NCI-H1930 (cell line): ENCODE data around the gene CENPE.
A peak's percentile ranks its signal among the peaks of the same experiment; 100 is the strongest.

ENCODE experiments used
- DNase-seq, 2 experiments: peaks; one replicate each; lab custom pipeline; 2025; lab: John Stamatoyannopoulos, UW

CENPE gene

DNA sequence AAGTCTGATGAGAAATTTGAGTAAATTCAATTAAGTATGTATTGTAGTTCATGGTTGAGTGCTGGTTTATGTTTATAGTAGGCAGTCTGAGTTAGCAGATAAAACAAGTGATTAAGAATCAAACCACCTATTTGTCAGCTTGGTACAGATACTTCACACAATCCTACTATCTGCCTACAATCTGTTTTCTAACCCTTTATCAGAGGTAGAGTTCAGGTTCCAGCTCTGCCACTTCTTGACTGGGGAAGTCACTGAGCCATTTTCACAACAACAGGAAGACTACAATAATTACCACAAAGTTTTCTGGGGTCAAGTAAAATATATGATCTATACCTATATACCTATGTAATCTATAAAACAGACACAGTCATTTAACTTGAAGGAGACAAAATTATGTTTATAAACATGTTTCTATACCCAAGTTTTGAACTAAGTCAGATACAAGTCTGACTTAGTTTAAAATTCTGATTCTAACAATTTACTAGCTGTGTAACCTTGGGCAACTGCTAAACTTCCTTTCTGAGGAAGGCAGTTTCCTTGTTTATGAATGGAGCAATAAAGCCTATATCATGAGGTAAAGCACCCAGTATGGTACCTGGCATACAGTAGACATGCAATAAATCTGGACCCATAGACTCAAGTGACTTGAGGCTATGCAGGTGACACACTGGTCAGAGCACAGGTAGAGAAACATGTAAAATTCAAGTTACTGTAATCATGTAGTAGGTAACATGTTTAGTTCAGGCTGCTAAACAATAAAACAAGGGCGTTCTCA lies 61.3 kb downstream of the CENPE start:
- no peak for DNase-seq

DNA sequence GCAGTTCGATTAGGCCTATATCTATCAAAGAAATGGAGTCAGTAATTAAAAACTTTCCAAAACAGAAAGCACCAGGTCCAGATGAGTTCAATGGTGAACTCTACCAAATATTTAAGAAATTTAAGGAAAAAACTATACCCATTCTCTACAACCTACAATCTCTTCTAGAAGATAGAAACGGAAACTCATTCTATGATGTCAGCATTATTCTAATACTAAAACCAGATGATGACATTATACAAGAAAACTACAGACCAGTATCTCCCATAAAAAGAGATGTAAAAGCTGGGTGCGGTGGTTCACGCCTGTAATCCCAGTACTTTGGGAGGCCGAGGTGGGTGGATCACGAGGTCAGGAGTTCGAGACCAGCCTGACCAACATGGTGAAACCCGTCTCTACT lies 69.0 kb downstream of the CENPE start:
- DNase-seq, result no peak

DNA sequence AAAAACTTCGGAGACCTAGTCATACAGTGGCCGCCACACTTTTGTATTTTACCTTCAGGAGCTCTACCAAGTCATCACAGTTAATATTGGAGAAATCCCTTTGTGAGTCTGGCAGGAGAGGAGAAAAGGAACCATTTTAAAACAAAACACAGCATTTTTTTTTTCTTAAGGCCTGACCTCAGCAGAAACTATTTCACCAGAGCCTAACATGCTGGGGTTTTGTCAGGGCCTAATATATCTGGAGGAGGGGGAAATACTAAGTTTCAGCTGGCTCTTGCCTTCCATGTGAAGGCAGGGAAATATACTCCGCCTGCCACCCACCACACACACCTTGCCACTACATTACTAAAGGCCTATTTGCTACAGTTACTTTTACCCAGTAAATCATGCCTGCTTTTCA lies 72.0 kb downstream of the CENPE start:
- no peak for DNase-seq

DNA sequence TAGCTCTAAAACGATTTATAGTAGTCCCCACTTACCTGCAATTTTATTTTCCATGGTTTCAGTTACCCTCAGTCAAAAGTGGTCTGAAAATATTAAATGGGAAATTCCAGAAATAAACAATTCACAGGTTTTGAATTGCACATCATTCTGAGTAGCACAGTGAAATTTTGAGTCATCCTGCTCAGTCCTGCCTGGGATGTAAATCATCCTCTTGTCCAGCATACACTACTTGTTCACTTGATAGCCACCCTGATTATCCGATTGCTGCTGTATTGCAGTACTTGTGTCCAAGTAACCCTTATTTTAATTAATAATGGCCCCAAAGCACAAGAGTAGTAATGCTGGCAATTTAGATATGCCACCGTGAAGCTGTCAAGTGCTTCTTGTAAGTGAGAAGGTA lies 75.0 kb downstream of the CENPE start:
- DNase-seq, result no peak

DNA sequence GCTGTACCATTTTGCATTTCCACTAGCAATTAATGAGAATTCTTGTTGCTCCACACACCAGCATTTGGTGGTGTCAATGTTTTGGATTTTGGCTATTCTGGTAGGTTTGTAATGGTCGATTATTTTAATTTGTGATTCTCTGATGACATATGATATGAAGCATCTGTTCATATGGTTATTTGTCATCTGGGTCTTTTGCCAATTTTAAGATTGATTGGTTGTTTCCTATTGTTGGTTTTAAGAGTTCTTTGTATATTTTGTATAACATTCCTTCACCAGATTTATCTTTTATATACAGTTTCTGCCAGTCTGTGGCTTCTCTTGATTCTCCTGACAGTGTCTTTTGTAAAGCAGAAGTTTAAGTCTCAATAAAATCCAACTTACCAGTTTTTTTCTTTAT lies 80.0 kb downstream of the CENPE start:
- DNase-seq, result no peak

DNA sequence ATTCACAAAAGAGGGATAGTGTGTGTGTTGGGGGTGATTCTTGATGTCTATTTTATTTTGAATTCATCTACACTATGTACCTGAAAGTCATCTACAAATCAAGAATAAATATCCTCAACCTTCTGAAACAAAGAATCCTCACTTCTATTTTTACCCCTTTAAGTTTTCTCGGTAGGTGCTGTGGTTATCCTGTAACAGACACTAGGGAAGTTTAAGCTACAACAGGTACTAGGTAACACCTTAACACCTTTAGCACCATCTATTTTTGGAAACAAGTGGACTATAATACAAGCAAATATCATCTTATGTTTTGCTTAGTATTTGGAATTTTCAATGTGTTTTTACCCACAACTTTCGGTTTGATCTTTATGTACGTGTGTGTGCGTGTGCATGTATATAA lies 86.5 kb downstream of the CENPE start:
- DNase-seq, result no peak

DNA sequence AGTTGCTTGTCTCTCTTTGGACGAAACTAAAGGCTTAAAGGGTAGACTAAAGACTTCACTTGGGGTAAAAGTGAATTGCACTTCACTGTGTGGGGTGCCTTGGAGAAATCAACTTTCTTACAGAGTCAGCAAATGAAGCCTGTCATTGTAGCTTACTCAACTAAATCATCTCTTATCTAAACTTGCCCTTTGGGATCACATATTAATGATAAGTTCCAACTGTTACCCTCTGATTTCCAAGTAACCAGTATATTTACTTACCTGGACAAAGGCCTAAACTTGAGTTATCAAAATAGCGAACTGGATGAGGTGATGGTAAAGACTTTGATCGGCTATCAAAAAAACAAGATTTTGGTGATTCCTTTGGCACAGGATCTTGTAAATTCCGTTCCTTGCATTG lies 89.6 kb downstream of the CENPE start:
- no peak for DNase-seq

DNA sequence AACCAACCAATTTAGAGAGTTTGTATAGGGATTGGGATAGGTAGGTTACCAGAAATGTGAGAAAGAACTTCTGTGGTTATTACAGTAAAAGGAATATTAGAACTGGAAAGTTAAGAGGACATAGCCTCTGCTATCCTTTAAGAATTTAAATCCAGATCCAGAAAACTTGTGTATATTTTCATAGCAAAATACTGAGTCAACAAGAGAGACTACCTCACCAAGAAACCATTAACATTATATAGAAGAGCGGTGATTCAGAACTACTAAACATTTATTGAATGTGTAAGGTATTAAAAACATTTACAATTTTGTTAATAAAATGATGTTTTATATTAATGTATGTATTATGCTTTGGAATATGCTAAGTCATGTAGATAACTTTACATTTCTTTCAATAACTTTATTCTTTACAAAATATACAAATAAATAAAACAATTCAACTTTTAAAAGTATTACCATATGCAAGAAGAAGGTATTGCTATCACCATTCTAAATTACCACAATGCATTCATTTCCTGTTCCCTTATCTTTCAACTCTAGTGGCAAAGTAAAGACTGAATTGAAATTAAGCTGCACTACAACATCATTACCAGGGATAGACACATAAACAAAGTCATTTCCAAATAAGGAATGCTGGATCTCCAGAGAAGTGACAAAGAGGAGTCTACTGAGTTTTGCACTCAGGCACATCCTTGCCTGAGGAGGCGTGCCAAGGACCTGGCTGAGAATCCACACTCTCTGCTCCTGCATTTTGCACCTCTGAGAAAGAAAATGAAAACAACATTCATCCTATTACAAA lies 92.4 kb downstream of the CENPE start:
- no peak for DNase-seq

DNA sequence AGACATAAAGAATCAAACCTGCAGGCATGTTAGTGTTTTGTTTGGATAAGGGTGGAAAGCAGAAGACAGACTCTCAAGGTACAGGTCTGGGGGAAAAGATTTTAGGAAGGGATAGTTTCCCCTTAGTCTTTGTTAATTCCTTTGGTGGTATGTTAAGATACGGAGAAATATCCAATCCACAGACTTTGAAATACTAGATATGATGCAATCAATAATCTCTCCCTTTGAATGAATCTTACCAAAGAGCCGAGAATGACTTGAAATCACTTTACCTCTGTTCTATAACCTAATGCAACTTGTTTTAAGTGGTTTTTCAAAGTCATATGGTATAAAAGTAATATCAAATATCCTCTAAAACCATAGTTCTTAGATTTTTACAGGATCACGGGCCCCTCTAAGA lies 93.3 kb downstream of the CENPE start:
- no peak for DNase-seq

DNA sequence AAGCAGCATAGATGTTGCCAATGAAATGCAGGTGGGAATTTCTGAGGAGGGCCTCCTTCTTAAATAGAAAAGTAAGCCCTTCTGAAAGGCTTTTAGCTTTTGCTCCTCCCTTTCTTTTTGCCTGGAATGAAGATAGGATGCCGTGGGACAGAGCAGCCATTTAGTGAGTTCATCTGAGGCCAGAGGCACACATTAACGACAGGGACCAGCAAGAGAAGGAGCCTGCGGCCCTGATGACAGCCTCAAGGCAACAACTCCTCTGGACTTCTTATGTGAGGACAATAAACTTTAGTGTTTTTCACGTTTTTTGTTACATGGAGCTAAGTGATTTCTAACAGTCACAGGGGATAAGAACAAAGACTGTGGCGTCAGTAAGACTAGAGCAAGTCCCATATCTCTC lies 97.5 kb downstream of the CENPE start:
- no peak for DNase-seq

DNA sequence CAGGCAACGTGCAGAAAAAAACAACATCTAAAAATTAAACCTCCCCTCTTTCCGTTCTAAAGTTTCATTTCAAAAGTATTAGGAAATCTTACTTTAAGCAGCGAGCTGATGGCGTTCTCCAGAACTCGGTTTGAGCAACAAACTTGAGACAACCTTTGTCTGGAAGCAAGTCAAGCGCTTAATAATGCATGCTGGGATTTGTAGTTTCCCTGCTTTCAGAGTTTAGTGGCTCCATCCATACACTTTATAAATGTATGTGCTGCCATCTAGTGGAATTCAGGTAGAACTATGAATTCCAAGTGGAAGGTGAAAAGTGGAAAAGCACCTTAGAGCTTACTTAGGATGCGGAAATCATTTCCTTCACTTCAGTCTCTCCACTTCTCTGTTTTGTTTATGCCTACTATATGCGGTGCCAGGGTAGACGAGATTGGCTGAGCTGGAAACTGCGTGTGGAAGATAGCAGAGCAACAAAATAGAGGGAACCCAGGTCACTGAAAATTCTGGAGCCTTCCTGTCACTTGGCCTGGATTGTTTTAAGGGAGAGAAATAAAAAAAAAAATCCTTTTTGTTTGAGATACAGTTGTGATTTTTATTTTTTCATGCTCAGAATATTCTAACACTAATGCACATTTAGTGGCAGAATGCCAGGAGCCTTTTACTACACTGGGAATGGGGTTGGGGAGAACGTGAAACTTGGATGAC lies 98.3 kb downstream of the CENPE start, which contains the start of gene BDH2:
Gene BDH2 (minus strand): TSS at position 144 of the 702 bp plus-strand sequence. CDS start 3,580 bp downstream, outside the sequence.
- peak; percentile 68 to 72 for DNase-seq

DNA sequence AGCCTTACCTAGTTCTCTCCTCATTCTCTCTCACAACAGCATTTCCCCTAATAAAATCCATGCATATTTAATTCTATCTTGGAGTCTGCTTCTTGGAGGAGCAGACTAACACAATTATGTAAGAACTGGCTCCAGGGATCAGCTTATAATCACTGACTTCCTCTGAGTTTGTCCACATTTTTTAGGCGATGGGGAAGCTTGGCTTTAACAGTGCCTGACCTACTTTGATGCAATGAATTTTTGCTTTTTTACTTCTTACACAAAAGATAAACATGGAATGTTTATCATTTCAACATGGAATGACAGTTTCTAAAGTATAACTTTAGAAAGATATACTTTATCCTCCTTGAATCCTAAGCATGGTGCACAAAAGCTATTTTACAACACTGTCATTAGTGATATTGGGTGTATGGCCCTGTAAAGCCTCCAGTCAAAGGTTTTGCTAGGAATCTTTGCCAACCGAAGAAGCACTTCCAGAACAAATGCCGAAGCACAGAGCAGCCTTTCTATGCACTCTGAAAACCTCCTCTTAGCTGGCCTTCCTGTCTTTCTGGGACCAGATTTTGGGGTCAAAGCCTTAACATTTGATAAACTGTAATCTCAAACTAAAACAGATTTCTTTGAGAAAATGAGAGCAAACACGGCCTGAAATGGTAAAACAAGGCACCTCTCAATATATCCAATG lies 99.2 kb downstream of the CENPE start:
- no peak for DNase-seq

DNA sequence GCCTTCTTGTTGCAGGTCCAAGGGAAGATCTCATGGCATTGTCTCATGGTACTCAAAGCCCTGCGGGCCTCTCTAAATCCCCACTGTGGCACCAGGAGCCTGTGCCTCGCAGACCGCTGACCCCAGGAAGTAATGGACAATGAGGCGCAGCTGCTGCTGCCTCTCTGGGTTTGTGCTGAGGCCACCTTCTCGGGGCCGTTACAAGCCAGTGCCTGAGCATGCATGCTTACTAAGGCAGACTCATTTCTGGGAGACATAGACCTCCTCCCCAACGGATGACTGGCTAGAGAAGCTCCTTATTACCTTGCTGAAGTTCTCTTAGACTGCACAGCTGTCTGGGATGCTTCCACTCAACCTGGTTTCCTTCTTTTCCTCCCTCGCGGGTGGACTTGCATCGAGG lies 99.8 kb downstream of the CENPE start:
- DNase-seq, result no peak

DNA sequence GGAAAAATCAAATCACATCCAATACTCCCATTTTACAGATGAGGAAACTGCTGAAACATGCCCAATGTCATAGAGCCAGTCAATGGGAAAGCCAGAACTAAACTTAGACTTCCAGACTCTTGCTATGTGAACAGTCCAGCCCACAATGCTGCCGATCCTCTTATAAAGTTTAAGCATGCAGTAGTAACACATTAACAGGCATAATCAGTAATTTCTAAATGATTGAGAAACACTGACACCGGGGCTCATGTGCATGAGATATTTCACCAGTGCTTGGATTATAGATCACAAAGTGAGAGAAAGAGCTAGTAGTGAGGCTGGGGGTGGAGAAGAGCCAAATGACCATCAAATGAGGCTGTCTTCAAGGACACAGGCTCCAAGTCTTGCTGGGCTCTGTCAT lies 101.0 kb downstream of the CENPE start:
- DNase-seq, result no peak

DNA sequence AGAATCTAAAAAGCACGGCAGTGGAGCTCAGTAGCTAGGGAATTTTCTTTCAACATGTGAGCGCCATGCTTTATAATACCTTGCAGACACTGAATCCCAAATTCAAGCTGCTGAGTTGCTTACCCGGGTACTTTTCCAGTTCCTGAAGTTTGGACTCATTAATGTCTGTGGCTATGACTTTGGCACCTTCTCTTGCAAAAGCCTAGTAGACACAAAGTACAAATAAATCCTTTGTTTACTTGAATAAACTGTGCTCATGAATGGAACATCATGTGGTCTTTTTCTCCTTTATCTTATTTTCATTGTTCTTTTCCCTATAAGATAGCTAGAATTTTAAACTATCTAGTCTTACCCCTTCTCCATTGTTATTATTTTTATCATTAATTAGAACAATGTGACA lies 103.1 kb downstream of the CENPE start:
- DNase-seq, result no peak

DNA sequence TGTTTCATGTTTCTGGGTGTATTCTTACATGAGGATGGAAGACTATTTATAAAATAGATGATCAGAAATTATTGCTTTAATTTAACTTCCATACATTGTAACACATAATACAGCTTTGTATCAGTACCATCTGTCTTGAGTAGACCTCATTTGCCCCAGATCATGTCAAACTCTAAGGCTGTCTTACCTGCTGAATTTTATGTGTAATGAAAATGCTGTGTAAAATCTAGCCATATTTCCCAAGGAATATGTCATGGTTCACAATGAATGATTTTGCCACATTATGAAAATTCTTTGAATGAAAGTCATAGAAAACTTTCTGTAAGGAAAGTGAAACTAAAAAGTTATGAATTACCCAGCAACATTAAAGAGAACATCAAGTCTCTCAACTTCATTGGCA lies 105.9 kb downstream of the CENPE start:
- no peak for DNase-seq

DNA sequence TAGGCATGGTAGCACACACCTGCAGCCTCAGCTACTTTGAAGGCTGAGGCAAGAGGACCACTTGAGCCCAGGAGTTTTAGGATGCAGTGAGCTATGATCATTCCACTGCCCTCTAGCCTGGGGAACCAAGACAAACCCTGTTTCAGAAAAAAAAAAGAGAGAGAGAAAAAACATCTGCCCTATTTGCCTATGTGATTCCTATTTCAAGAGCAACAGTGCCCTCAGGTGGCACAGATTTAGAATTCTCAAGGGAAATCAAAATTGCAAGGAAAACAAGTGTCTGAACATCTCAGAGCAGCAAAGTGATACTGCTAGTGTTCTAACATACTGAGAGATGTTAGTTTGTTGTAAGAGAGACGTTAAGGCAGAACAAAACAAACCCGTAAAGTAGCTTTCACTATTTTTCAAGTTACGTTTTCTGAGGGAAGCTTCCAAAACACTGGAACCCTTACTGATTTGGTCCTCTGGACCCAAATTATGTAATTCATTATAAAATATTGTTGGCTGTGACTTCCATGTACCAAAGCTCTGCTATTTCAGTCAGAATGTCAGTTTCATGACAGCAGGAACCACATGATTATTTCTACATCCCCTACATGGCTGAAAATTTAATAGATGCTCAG lies 106.4 kb downstream of the CENPE start:
- peak; percentile 25 to 30 for DNase-seq

DNA sequence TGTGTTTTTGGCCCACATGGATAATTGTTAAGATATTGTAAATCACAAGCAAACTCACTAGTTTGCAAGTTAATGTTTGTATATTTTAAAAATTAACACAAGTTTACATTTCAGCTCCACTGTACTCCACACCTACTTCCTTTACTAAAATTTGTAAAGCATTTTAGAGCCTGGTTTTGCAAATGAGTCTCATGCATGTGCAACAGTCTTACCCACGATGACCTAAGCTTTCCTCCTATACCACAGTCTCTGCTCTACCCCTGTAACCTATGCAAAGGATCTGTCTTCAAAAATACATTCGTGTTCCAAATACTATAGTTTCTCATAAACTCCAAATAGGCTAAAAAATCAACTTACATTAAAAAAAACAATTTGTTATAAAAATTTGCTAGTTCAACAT lies 108.7 kb downstream of the CENPE start:
- no peak for DNase-seq

DNA sequence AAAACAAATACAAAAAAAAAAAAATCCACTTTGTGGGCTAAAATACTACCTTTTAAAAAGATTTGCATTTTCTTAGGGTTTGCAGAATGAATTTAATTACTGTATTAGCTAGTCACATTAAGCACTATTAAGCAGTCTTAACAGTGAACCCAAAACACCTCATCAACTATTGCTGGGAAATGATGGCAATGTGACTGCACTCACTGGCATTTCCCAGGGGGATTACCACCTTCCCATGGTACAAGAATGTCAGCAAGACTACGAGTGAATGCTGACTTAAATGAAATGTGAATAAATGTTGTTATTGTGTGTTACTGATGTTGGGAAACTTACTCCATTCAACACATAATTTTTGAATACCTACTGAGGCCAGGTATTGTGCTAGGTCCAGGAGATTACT lies 111.6 kb downstream of the CENPE start:
- no peak for DNase-seq

DNA sequence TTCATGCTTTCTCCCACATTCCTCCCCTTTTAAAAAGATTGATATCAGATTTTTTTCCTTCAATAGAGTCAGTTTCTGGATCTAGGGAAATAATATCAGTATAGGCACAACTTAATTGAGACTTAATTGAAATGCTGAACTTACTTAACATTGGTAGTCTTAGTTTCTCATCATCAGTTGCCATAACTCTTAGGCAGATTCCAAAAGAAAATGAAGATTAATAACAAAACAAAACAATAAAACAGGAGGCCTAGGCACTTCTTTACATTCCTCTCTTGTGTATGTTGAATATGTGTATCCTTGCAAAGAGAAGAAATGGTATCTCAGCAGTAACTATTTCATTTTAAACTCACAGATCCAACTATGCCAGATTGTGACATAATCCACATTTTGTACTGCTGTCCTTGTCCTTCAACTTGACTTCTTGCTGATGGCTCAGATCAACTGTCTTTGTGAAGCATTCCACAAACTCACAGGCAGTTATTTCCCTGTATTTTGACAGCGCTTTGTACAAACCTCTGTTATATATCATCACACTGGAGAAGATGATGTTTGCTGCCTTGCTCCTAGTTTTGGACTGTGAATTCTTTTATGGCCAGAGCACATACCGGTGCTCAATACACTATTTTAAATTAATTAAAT lies 112.5 kb downstream of the CENPE start:
- DNase-seq, result no peak

DNA sequence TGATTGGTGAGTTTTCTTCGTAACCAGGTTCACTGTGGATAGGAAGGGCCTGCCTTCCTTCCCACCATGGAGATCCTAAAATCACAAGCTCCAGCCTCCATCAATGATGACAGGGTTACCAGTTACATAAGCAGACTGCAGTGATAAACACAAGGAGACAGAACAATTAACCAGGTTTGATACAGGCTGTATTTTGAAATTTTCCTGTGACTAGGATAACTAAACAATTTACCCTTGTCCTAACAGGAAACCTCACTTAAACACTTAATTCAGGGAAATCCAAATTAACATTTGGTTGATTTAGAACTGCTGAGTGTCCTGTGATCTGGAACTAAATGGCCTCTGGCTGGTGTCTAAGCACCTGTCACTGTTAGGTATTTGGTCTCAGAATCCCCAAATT lies 118.5 kb downstream of the CENPE start:
- DNase-seq, result no peak
